Activated gamma-delta T cell treated with anti-CD3 and anti-CD28 coated beads, Interleukin-2, amount 50 U/mL, for 16 hours (primary cell): ENCODE data around the gene MXI1.
"Not testable (repeated sequence)": the region's sequence is repeated elsewhere in the genome, so short reads cannot be mapped to it uniquely, and the experiment has no call there.

Experiments used
- DNase-seq: peaks from one replicate; pipeline ENCODE4 v3.0.0-alpha.2; 2020; ENCODE audit warnings: low read depth

Gene MXI1

DNA sequence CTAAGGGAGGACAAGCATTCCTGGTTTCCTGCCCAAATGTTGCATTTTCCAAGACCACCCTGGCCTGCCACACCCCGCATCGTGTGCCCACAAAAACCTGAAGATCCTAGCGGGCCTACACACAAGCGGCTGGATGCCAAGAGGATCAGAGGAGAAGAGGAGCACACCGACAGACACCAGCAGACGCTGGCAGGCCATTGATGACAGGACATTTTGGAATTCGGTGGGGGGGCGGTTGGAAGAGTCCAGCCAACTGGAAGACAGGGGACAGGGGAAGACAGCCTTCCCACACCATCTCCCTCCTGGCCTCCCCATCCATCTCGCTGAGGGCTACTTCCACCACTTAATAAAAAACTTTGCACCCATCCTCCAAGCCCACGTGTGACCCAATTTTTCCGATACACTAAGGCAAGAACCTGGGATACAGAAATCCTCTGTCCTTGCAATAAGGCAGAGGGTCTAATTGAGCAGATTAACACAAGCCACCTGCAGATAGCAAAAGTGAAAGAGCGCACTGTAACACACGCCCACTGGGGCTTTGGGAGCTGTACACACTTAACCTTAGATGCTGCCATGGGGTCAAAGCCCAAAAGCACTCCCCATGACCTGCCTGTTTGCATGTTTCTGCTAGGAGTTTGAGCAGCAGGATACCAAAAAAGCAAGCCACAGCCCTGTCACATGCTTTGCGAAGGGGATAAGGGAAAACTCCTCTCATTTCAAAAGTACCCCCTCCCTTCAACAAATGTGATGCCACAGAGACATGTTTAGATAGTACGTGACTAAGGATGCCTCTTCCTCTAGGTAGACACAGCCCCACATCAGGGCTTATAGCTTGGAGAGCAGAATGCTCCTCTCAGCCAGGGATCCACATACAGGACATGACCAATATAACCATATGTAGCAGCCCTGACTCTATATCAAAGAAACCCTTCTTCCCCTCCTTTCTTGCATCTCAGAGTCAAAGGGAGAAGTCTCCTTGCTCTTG is 110.8 kb downstream of the MXI1 start:
- no peak for DNase-seq

DNA sequence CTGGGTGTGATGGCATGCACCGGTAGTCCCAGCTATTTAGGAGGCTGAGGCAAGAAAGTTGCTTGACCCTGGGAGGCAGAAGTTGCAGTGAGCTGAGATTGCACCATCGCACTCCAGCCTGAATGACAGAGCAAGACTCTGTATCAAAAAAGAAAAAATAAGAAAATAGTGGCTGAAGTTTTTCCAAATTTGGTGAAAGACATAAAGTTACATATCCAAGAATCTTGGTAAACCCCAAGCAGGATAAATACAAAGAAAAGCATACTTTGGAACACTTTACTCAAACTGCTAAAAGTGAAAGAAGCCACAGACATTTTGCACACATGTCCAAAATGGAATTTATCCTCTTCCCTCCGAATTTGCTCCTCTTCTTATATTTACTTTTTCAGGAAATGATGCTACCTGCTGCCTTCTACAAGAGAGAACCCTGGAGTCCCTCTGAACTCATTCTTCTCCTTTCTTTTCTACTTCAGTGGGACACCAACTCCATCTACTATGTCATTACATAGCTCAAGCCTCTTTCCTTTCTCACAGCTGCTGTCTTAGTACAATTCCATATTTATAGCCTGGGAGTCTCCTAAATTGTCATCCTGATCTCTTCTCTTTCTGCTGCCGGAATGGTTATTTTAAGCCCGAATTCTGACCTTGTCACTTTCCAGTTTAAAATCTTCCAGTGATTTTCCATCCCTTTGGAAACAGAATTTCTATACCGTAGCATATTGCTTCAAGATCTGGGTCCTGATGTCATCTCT is 114.6 kb downstream of the MXI1 start:
- no peak for DNase-seq

DNA sequence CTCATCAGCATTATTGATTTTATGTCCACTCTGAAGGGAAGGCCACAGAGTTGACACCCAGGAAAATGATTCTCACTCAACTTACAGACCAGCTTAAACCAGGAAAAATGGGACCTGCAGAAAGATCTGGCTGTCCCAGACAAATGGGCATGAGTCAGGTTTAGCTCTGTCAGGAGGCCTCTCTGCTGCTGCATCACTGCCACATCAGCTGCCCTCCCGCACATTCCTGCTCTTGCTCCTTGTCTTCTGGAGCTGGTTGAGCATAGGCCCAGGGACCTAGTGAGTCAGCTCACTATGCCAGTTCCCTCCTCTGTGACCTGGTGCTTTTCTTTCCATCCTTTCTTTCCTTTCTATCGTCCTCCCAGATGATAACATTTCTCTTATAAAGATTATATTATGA is 116.1 kb downstream of the MXI1 start:
- no peak for DNase-seq

DNA sequence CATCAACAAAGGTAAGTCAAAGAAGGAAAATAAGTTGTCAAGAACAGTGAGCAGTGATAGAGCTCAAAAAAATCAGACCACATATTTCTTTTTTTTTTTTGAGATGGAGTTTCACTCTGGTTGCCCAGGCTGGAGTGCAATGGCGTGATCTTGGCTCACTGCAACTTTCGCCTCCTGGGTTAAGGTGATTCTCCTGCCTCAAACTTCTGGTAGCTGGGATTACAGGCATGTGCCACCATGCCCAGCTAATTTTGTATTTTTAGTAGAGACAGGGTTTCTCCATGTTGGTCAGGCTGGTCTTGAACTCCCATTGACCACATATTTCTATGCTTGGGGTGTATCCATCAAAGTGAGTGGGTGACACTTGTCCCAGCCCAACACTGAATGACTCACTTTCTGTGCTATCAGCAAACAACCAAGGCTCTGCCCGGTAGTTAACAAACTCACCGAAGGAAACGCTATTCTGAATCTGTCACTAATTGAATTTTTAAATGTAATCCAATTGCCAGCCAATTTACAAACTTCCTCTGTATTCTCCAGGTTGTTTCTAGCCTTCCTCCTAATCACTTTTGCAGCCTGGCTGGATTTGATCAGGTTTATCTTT is 116.9 kb downstream of the MXI1 start:
- no peak for DNase-seq

DNA sequence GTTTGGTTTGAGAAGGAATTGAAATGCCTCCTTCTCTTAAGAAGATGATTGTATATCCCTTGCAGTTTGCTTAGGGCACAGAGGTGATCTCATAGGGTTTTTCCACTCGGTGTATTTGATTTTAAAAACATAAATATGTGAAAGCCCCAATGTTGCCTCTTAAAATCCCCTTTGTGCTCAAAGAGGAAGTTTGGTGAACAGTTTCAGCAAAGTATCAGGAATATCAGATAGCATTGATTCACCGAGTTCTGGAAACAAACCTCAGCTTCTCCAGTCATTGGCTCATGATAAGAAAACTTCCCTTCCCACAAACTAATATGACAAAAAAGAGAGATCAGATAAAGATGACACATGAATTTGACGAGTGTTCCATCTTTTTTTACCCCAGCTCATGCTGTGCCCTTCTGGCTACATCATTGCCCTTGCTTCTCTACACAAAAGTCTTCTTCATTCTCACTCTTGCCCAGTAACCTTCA is 117.4 kb downstream of the MXI1 start:
- no peak for DNase-seq

DNA sequence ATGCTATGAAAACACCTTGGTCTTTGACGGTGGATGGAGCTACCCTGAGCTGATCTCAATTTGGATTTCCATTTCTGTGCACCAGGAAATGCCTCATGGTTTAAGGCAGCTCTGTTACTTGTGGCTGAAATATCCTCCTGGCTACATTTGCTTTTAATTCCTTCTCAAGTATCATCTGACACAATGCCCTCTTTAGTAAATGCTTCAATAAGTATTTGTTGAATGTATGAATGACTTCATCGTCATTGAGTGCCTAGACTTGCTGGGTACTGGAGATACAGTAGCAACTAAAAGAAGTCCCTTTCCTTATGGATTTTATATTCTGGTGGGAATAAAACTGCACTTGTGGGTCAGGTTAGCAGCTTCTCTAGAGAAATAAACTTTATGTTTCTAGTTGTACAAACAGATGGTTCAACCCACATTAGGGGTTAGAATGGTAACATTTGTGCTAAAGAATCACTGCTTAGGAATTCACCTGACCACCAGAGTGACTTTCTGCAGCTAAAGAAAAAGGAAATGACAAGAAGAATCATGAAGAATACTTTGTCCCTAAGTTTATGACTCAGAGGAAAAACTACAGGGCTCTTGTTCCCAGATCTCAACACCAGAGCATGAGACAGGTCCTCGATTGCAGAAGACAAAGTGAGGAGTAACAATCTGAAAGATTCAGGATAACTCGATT is 119.1 kb downstream of the MXI1 start:
- DNase-seq, result no peak

DNA sequence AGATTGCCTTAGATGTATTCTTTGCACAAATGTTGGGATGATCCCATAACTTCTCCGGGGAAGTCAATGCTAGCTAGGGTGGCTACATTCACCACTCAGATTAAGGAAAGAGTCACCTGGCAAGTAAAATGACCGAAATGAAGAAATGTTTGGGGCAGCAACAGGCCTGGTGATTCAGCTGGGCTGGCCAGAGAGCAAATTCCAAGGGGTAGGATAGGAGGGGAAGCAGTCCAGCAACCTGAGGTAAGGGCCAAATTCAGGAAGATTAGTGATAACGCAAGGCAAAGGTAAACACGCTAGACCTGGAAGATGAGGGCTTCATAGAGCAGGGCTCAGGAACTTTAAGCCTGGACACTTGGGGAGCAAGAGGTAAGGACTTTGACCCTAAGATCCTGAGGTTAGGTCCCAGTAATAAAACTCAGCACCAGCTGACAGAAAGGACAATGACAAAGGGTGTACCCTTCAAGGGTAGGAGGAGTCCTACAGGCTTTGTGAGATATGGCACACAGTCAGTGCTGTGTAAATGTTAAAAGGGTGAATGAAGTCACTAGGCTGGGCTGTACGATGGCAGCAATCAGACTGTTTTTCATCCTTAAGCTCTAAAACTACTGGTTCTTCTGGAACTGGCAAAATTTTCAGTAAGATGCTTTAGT is 120.0 kb downstream of the MXI1 start:
- DNase-seq, result no peak

DNA sequence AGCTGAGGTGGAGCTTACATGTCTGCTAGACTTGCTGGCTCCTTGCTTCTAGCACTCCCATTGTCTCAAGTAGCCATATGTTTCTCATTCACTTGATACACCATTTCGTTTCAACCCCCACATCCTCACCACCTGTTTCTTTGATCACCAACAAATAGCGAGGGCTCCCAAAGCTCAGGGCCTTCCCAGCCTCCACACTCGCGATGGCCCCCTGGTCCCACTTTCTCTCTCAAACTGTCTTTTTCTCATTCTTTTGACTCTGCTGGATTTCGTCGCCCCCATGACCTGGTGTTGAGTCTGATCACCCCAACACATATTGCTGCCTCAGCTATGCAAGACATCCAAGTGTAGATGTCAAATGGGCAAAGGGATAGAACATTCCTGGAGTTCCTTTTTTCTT is 123.3 kb downstream of the MXI1 start:
- DNase-seq, result no peak

DNA sequence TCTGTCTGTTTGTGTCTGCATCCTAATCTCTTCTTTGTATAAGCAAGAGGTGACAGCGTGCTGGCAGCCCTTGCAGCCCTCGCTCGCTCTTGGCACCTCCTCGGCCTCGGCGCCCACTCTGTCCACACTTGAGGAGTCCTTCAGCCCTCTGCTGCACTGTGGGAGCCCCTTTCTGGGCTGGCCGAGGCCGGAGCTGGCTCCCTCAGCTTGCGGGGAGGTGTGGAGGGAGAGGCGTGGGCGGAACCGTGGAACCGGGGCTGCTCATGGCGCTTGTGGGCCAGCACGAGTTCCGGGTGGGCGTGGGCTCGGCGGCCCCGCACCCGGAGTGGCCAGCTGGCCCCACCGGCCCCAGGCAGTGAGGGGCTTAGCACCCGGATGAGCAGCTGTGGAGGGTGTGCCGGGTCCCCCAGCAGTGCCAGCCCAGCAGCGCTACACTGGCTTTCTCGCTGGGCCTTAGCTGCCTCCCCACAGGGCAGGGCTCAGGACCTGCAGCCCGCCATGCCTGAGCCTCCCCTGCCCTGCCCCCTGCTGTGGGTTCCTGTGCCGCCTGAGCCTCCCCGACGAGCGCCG is 123.9 kb downstream of the MXI1 start:
- not testable (repeated sequence) for DNase-seq

DNA sequence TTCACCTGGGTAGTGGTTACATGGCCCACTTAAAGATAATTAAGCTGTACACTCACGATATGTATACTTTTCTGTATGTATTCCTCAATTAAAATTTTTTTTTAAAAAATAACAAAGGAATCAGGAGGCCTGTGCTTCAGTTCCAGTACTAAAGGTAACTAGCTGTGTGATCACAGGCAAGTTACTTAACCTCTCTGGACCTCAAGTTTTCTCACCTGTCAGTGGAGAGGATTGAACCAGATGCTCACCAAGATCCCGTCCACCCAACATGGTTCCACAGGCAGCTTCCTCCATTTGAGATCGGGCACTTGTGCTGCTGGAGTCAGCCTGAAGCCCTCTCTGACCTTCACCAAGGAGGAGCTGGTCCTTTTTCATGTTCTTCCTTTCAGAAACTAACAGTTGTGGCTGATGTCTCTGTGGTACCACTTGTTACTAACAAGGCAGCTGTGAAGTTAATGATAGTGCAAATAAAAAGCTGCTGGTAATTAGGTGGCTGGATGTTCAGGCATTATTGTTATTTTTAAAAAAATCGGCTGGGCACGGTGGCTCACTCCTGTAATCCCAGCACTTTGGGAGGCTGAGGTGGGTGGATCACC is 126.8 kb downstream of the MXI1 start:
- no peak for DNase-seq

DNA sequence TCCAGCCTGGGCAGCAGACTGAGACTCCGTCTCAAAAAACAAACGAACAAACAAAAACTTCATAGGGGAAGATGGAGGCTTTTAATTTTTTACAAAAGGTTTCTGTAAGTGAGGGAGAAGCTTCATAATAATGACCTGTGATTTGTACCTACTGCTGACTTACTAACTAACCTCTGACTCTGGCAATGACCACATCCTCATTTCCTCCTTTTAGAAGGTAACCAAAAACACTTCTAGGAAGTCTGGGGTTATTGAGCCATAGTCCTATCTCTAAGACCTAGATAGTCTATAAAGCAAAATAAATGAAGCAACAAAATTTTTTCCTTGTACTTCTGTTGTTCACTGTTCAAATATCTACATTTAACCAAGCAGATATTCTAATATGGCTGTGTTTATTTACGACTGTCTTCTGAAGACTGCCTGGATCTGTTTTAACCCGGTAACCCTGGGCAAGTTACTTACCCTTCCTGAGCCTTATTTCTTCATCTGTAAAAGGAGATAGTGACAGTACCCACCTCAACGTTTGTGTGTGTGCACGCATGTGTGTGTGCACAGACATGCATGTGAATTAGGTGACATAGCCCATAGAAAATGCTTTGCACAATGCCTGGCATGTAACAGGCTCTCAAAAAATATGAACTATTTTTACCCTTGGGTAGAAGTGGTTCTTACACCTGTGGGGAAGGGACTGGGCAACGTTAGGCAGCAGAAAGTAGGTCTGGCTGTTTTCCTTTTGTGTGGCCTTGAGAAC is 128.1 kb downstream of the MXI1 start:
- no peak for DNase-seq

DNA sequence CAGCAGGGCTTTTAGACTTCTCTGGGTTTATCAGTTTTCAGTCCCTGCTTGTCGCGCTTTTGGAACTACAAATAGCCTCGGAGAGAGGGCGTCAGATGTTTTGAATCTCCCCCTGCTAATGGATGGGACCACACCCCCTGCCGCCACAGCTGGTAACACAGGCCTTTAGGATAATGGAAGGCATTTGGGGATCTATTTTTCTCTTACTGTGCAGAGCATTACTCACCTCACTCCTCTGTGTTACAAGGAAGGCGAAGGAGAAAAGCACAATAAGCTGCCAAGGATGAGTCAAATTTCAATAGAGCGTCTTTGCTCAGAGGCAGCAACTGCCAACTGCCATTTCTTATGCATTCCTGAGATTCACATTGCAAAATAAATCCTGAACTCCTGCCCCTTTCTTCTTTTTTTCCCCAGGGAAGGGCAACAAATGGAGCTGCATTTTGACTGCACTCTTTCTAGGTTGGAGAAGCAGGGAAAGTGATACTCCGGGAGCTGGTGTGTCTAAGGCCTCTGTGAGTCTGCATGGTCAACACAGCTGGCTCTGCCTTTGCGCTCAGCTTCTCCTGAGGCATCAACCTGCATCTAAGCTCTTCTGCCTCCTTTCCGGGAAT is 128.8 kb downstream of the MXI1 start:
- no peak for DNase-seq
